IMR-90 (cell line): Measurements from ENCODE around the gene FAM53B.
"Not testable (repeated sequence)": the region's sequence is repeated elsewhere in the genome, so short reads cannot be mapped to it uniquely, and the experiment has no call there.

Experiments
- BHLHE40 ChIP-seq: fragments of 150-350 bp; IDR thresholded peaks from 2 replicates; pipeline ENCODE4 v1.6.1; 2016; ENCODE audit warnings: mild to moderate bottlenecking, low read depth, low read length
- MAZ ChIP-seq: IDR thresholded peaks from 2 replicates; pipeline ENCODE4 v1.6.1; 2012; ENCODE audit warnings: low read depth, mild to moderate bottlenecking, low read length, improper control_type of control experiment, moderate library complexity, borderline replicate concordance
- MXI1 ChIP-seq: IDR thresholded peaks from 2 replicates; pipeline ENCODE4 v1.6.1; 2012; ENCODE audit warnings: low read depth, mild to moderate bottlenecking, low read length, moderate library complexity, borderline replicate concordance
- NFE2L2 ChIP-seq: fragments of 150-350 bp; IDR thresholded peaks from 2 replicates; pipeline ENCODE4 v1.6.1; 2016; ENCODE audit warnings: low read depth, mild to moderate bottlenecking, low read length
- POLR2A ChIP-seq: IDR thresholded peaks from 2 replicates; pipeline ENCODE4 v1.6.1; 2012; ENCODE audit warnings: mild to moderate bottlenecking, low read depth, low read length
- RAD21 ChIP-seq: IDR thresholded peaks from 2 replicates; pipeline ENCODE4 v1.6.1; 2012; ENCODE audit warnings: low read length, improper control_type of control experiment
- RCOR1 ChIP-seq: IDR thresholded peaks from 2 replicates; pipeline ENCODE4 v1.6.1; 2012; ENCODE audit warnings: mild to moderate bottlenecking, low read length, improper control_type of control experiment; ENCODE audit not compliant: insufficient replicate concordance
- RFX5 ChIP-seq: IDR thresholded peaks from 2 replicates; pipeline ENCODE4 v1.8.0; 2012; ENCODE audit warnings: low read depth, mild to moderate bottlenecking, low read length, moderate library complexity
- TF ChIP-seq, protein P1 (sequence below): conservative IDR thresholded peaks from 2 replicates; pipeline ENCODE4 v1.5.1; 2012; ENCODE audit warnings: mild to moderate bottlenecking, low read depth, low read length, improper control_type of control experiment

DNA sequence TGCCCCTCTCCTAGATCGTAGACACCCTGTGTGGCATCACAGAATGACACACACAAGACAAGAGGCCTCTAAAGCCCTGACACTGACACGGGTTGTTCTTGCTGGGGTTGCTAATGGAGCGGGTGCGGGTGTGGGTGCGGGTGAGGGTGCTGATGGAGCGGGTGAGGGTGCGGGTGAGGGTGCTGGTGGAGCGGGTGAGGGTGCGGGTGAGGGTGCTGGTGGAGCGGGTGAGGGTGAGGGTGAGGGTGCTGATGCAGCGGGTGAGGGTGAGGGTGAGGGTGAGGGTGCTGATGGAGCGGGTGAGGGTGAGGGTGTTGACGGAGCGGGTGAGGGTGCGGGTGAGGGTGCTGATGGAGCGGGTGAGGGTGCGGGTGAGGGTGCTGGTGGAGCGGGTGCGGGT, 134.0 kb downstream of the FAM53B start:
- TF ChIP-seq RFX5, MAZ, POLR2A, BHLHE40, NFE2L2, RAD21, RCOR1, MXI1: not testable (repeated sequence)
- TF ChIP-seq, protein P1, sequence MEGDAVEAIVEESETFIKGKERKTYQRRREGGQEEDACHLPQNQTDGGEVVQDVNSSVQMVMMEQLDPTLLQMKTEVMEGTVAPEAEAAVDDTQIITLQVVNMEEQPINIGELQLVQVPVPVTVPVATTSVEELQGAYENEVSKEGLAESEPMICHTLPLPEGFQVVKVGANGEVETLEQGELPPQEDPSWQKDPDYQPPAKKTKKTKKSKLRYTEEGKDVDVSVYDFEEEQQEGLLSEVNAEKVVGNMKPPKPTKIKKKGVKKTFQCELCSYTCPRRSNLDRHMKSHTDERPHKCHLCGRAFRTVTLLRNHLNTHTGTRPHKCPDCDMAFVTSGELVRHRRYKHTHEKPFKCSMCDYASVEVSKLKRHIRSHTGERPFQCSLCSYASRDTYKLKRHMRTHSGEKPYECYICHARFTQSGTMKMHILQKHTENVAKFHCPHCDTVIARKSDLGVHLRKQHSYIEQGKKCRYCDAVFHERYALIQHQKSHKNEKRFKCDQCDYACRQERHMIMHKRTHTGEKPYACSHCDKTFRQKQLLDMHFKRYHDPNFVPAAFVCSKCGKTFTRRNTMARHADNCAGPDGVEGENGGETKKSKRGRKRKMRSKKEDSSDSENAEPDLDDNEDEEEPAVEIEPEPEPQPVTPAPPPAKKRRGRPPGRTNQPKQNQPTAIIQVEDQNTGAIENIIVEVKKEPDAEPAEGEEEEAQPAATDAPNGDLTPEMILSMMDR, result not testable (repeated sequence)
